HG02798 (cell line): ENCODE results near the gene FAM193B.
A peak's percentile ranks its signal among the peaks of the same experiment; 100 is the strongest.

ENCODE experiments used
- ATAC-seq: cut with Tn5 transposase; IDR thresholded peaks from one replicate; pipeline ENCODE4 v1.9.1; 2021; ENCODE audit warnings: mild to moderate bottlenecking; ENCODE audit not compliant: unreplicated experiment, poor library complexity

Gene FAM193B

DNA sequence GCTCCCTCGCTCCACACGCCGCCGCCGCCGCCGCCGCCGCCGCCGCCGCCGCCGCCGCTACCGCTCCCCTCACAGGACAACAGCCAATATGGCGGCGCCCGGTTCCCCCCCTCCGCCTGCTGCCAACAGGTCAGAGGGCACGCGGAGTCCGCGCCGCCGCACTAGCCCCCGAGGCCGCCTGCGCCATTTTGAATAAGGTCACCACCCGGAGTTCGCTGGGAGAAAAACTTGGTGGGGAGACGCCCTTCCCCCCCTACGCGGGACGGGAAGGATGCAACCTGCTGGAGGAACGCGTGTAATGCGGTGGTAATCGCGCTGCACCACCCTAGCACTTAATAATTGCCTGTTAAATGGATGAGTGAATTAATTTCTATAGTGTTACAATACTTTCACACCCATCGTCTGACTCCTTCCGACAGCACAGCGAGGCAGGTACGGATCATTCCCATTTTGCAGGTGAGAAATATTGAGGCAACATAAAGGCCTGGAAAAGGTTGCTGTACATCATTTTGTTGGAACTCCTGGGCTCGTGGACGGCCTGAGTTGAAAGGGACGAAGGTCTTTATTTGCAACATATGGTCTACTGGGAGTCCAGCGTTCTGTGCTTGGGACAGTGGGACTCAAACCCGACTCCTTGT, at the start of gene FAM193B:
Gene FAM193B, minus strand, starts transcription at position 90 of the 638 bp plus-strand sequence. CDS start 105 bp downstream, outside the sequence.
- peak; percentile 95 for ATAC-seq

GRCh38 chr5:177604116-177604521, 49.8 kb upstream of the FAM193B start:
- ATAC-seq = no peak

- no peak for ATAC-seq
These were observed 49.3 kb upstream of the FAM193B start for GRCh38 chr5:177603631-177604030.

DNA sequence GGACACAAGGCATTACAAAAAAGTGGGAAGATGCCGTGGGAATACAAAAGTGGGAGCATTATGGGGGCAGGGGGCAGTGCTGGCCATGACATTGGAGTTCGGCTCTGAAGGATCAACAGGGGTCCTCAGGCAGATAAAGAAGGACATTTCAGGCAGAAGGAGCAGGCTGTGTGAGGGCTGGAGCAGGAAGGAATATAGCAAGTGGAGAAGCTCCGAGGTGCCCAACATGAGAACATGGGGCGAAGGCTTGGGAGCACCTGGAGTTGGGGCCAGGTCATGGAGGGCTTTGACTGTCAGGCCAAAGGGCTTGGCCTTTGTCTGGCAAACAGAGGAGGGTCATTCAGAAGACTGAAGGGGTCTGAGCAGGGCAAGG, 48.1 kb upstream of the FAM193B start:
- ATAC-seq = no peak

GRCh38 chr5:177601577-177602457, 47.5 kb upstream of the FAM193B start:
- ATAC-seq = no peak

- ATAC-seq = no peak
These were observed 46.8 kb upstream of the FAM193B start for GRCh38 chr5:177601126-177601525.

- ATAC-seq = no peak
These were observed 46.2 kb upstream of the FAM193B start for GRCh38 chr5:177600508-177601018.

DNA sequence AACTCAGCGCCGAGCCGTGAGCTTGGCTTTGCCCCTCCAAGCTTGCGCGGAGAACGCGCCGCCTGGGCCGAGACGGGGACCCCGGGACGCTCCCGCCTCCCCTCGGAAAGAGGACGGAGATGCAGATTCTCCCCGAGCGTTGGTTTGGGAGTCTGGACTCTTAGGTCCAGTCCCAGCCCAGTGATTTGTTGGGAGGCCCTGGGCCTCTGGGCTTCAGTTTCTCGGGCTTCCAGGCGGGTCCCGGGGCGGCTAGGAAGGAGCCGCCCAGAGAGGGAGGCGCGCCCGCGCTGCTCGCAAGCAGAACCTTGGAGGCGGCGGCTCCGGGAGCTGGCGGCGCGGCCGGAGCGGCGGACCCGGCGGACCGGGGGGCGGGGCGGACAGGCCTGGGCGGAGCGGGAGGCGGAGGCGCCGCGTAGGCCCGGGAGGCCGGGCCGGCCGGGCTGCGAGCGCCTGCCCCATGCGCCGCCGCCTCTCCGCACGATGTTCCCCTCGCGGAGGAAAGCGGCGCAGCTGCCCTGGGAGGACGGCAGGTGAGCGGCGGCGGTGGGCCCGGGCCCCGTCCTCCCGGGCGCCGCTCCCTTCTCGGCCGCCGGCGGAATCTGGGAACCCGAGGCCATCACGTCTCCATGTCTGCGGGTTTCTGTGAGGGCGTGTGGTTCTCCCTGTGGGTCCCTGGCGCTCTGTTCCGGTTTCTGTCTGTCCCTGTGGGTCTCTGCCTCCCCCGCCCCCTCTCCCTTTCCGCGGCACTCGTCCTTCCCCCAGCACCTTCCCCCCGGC, 45.6 kb upstream of the FAM193B start, which contains the start of gene B4GALT7:
Gene B4GALT7, plus strand, starts transcription at position 402 of the 777 bp plus-strand sequence. Its CDS starts 79 bp downstream, at position 481.
- peak; percentile 88 for ATAC-seq

GRCh38 chr5:177598477-177598876, 44.1 kb upstream of the FAM193B start:
- ATAC-seq = no peak

DNA sequence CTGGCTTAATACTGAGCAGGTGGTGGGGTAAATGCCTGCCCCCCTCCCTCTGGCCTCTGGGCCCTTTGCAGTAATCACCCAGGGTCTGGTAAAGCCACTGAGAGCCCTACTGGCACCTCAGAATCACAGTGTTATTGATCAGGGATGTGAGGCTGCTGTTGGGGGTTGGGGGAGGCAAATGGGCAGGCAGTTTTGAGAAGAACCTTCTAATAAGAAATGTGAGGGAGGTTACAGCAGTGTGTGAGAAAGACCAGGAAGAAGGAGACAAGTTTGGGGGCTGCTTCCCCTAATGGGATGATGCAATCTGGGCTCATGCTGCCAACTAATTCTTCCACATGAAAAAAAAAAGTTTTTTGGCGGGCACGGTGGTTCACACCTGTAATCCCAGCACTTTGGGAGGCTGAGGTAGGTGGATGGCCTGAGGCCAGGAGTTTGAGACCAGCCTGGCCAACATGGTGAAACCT, 42.4 kb upstream of the FAM193B start:
- no peak for ATAC-seq

DNA sequence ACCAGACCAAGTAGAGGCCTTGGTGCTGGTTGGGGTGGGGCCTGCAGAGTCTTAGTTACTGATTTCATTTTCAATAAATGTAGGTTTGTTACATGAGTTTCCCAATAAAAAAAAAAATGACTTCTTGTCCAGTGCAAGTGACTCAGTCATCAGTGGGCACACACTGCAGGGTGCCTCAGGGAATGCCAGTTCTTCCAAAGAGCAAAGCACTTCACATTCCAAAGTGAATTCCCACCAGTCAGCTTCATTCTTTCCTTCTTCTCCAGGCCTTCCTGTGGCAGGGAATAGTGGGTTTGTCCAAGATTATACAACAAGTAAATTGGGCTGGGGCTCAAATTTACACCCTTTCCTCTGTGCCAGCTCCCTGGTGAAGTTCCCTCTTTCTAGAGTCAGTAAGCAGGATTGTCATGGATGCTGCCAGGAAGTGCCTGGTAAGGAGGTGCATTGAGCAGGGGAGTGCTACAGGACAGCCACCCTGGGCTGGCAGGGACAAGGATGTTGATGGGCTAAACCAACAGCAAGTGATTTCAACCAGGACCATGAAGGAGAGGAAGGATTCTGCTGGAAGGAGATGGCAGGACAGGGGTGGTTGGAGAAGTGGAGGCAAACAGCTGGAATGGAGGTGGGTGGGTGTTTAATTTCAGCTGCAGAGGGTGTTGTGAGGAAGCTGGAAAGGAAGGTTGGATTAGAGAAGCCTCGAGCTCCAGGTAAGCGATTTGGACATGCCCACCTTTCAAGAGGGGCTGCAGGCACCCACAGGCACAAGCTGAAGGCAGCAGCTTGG, 41.8 kb upstream of the FAM193B start:
- ATAC-seq = no peak

GRCh38 chr5:177595026-177595585, 40.7 kb upstream of the FAM193B start:
- ATAC-seq = no peak

- ATAC-seq = no peak
These were observed 39.7 kb upstream of the FAM193B start for GRCh38 chr5:177594071-177594470.

DNA sequence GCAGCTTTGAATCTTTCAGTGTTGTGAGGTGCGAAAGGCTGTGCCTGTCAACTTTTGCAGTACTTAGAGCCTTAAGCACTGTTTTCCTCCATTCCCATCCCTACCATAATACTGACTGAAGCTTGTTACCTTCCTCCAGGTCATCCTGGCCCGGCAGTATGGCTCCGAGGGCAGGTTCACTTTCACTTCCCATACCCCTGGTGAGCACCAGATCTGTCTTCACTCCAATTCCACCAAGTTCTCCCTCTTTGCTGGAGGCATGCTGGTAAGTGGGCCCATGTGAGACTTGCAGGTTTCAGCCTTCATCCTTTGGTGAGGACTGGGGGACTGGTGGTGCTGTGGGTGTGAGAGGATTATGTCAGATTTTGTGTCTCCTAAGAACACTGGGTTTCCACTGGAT, 39.1 kb upstream of the FAM193B start:
- ATAC-seq = no peak

GRCh38 chr5:177592905-177593304, 38.5 kb upstream of the FAM193B start:
- no peak for ATAC-seq

- ATAC-seq = peak; percentile 97
These were observed 37.9 kb upstream of the FAM193B start, which contains the start of gene TMED9 for GRCh38 chr5:177592010-177592834. Gene TMED9 (plus strand): TSS chr5:177592203. CDS start chr5:177592215, 12 bp downstream.

GRCh38 chr5:177591690-177592009, 37.3 kb upstream of the FAM193B start:
- ATAC-seq = no peak

- ATAC-seq = no peak
These were observed 36.0 kb upstream of the FAM193B start for GRCh38 chr5:177590406-177590805.
